ENCODE measurements around the gene NMNAT2. TPM values are rescaled to one million over a fixed set of nuclear protein-coding genes. Genes with fewer than 3 reads are reported as not detected.
A peak's percentile ranks its signal among the peaks of the same experiment; 100 is the strongest.

NMNAT2 gene
- total and polyA plus RNA-seq, 2 of the 8 experiments (the other 6 are each of a cell fraction or from before 2014, with no cell fraction given): 6.5 to 20.9 TPM

GRCh38 chr1:183368213-183369108 is 49.7 kb downstream of the NMNAT2 start:
- DNase-seq (ENCODE audit: low read depth in 1 of 2, low spot score in 2 of 2) (no peak), FAIRE-seq (no peak)
- no peak overlapping the region for H3K23ac ChIP-seq (ENCODE audit: insufficient read length)
- no peak overlapping the region for H2BK5ac ChIP-seq (ENCODE audit: low read depth, low read length)
- no peaks in the 10 kb centered on the region; the same call in 1 of the 2 replicates for H3K79me1 ChIP-seq (ENCODE audit: low read depth, low read length)
- H2BK15ac ChIP-seq (ENCODE audit: low read length): peak overlapping the region; percentile 89
- H2BK12ac ChIP-seq (ENCODE audit: low read depth, low read length): no peak overlapping the region
- CTCF ChIA-PET (ENCODE audit: partially characterized antibody): interaction anchor here (0.6 to 2.0 kb wide), 14 partner anchors 8 to 176 kb away, joined by 3 to 7 read pairs (median 4); no protein-coding TSS in a partner anchor
- no peaks in the 10 kb centered on the region for H3K27me3 ChIP-seq (replicated peaks in 1 of 4; ENCODE audit: control insufficient read depth in 3 of 4, extremely low read depth in 1 of 4, insufficient read depth in 3 of 4, low read length in 3 of 4)
- POLR2A ChIA-PET (ENCODE audit: partially characterized antibody): interaction anchor here (1.0 kb wide), 1 partner anchor 50 kb away, joined by 3 read pairs; the partner anchor contains the start of gene NMNAT2
- no peak overlapping the region for H2BK120ac ChIP-seq (replicated peaks; ENCODE audit: low read depth, low read length)
- H3K79me2 ChIP-seq (ENCODE audit: control insufficient read depth in 1 of 2, insufficient read depth in 2 of 2, low read length in 2 of 2): no peaks in the 10 kb centered on the region
- H3K4me2 ChIP-seq (ENCODE audit: insufficient read depth in 1 of 2, low read depth in 2 of 2, low read length in 2 of 2): no peak overlapping the region
- no peak overlapping the region for H3K56ac ChIP-seq (replicated peaks; ENCODE audit: insufficient read length, low read depth, low read length)
- H4K5ac ChIP-seq (ENCODE audit: insufficient read length, low read depth, low read length): no peak overlapping the region
- no peak overlapping the region for H3K4ac ChIP-seq (replicated peaks; ENCODE audit: insufficient read length, low read depth, low read length)
- 92% methylated on average over 11 of the region's 11 CpGs; no CpG with 5 or more reads in 1 of the 2 experiments for WGBS, 2 experiments (ENCODE audit: extremely low coverage in 1 of 2, insufficient coverage in 1 of 2, insufficient read length in 1 of 2, insufficient replicate concordance in 2 of 2, low coverage in 1 of 2, low lambda C conversion rate in 2 of 2, missing lambda C conversion rate in 1 of 2)
- peaks cover 0 to 2% (median 0%) of the 10 kb centered on the region in 4 experiments; a peak in 2 of 7 replicates for H3K4me1 ChIP-seq (replicated peaks in 1 of 4; ENCODE audit: control insufficient read depth in 3 of 4, insufficient read depth in 4 of 4, low read length in 3 of 4)
- no peaks in the 10 kb centered on the region; the same call in 1 of the 2 replicates for H3K23me2 ChIP-seq (ENCODE audit: low read depth, low read length)
- H3K14ac ChIP-seq (ENCODE audit: insufficient read length): no peak overlapping the region
- H2AFZ ChIP-seq (ENCODE audit: low read length): no peak overlapping the region
- H3K9ac ChIP-seq (replicated peaks in 1 of 4; ENCODE audit: extremely low read depth in 1 of 4, low read depth in 3 of 4, low read length in 3 of 4): no peak overlapping the region
- H3K36me3 ChIP-seq (ENCODE audit: control insufficient read depth in 2 of 4, insufficient read depth in 4 of 4, low read length in 3 of 4): no peaks in the 10 kb centered on the region
- H2BK20ac ChIP-seq (ENCODE audit: low read length): peak overlapping the region; percentile 57; the same call in 1 of the 2 replicates
- no peak overlapping the region for H4K8ac ChIP-seq (ENCODE audit: extremely low read depth, insufficient read depth, low read length)
- no peaks in the 10 kb centered on the region for H3K9me3 ChIP-seq (ENCODE audit: insufficient read depth in 2 of 2, low read depth in 1 of 2, low read length in 1 of 2)
- no peak overlapping the region for H3K18ac ChIP-seq (ENCODE audit: extremely low read depth, low read length)
- peak; percentile 51 to 73 for TF ChIP-seq RAD21 (IDR thresholded peaks at IDR 0.05 in 1 of 2, conservative IDR thresholded peaks at IDR 0.05 in 1 of 2; ENCODE audit: low read depth in 2 of 2, low read length in 2 of 2)
- no peak for TF ChIP-seq KDM4A (IDR thresholded peaks at IDR 0.05; ENCODE audit: low read depth, low read length, severe bottlenecking)
- no peak for TF ChIP-seq HDAC6 (IDR thresholded peaks at IDR 0.05; ENCODE audit: low read depth, low read length)
- TF ChIP-seq CTCF (IDR thresholded peaks at IDR 0.05; ENCODE audit: control extremely low read depth in 1 of 3, insufficient read depth in 1 of 3, low read depth in 1 of 3, low read length in 3 of 3): peak; percentile 21 to 34 (median 28); a peak in 3 of 4 replicates
- H2AK5ac ChIP-seq (ENCODE audit: low read depth, low read length): 0 out of 2 replicates have a peak overlapping the region, but pooled peaks have one; percentile 5
- no peak overlapping the region for H4K91ac ChIP-seq (replicated peaks; ENCODE audit: insufficient read length, low read length)
- H3K4me3 ChIP-seq (ENCODE audit: extremely low read depth in 1 of 4, insufficient read depth in 2 of 4, low read depth in 3 of 4, low read length in 4 of 4): no peak overlapping the region
- no peak overlapping the region for H3K27ac ChIP-seq (ENCODE audit: low read depth, low read length)
- no peaks in the 10 kb centered on the region for H4K20me1 ChIP-seq (replicated peaks in 1 of 2; ENCODE audit: control insufficient read depth in 1 of 2, insufficient read depth in 2 of 2, low read length in 2 of 2)
